RWPE1 (cell line): Measurements from ENCODE around the gene CBX2.

Experiments used
- CTCF ChIA-PET: fragments of 350-600 bp; sonication (Branson Sonifier 250); formaldehyde crosslinking; extraction: SDS; loops from one replicate; lab custom pipeline; 2021; lab: Yijun Ruan, JAX
- POLR2A ChIA-PET: fragments of 400-600 bp; formaldehyde crosslinking; extraction: SDS; loops from one replicate; lab custom pipeline; 2020; ENCODE audit warnings: antibody characterized with exemption; ENCODE audit not compliant: low non-redundant PET; lab: Yijun Ruan, JAX
- DNase-seq: peaks from one replicate; pipeline ENCODE4 v3.0.0; 2012; ENCODE audit warnings: low spot score
- H3K27ac ChIP-seq: fragments of 450-650 bp; 2 replicates; pipeline ENCODE4 v1.5.1; 2017
- TF ChIP-seq, protein P1 (sequence below): fragments of 450-650 bp; conservative IDR thresholded peaks from 2 replicates; pipeline ENCODE4 v1.5.1; 2017; ENCODE audit warnings: low read depth, mild to moderate bottlenecking

Gene CBX2

DNA sequence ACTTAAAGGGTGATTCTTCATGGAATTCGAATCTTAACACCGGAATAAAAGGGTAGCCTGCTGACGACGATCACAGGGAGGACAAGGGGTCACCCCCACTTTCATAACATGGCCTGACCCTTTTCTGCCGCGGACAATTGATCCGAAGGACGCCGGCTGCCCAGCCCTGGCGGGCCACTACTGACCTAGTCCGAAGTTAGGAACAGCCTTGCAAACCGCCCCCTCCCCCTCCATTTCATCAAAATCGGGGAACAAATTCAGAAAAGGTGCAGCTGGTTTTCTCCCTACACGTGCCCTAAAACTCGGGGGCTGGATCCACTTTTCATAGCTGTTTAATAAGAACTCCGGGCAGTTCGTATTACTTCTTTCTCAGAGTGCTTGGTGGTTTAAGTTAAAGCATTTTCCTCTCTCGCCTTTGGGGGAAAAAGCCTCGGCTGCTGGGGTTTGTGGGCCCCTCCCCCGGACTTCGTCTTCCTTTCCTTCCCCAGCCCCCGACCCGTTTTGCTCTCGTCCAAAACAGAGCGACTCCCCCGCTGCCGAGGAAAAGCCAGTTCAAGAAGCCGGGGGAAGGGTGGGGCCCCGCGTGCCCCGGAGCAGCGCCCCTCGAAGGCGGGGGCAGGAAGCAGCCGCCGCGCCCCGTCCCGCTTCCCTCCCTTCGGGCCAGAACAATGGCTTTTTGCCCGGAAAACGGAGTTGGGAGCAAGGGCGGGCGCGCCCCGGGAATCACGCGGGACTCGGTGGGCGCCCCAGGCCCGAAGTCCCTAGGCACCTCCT is 641 bp upstream of the CBX2 start:
- ChIA-PET CTCF (interaction anchor here (0.5 to 1.5 kb wide), 10 partner anchors 13 to 831 kb away, joined by 3 to 5 read pairs (median 3); no protein-coding TSS in a partner anchor), POLR2A (no interaction called here)
- peak overlapping the region; percentile 63 for H3K27ac ChIP-seq
- TF ChIP-seq, protein P1, sequence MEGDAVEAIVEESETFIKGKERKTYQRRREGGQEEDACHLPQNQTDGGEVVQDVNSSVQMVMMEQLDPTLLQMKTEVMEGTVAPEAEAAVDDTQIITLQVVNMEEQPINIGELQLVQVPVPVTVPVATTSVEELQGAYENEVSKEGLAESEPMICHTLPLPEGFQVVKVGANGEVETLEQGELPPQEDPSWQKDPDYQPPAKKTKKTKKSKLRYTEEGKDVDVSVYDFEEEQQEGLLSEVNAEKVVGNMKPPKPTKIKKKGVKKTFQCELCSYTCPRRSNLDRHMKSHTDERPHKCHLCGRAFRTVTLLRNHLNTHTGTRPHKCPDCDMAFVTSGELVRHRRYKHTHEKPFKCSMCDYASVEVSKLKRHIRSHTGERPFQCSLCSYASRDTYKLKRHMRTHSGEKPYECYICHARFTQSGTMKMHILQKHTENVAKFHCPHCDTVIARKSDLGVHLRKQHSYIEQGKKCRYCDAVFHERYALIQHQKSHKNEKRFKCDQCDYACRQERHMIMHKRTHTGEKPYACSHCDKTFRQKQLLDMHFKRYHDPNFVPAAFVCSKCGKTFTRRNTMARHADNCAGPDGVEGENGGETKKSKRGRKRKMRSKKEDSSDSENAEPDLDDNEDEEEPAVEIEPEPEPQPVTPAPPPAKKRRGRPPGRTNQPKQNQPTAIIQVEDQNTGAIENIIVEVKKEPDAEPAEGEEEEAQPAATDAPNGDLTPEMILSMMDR, result peak; percentile 63
- peak; percentile 52 for DNase-seq

DNA sequence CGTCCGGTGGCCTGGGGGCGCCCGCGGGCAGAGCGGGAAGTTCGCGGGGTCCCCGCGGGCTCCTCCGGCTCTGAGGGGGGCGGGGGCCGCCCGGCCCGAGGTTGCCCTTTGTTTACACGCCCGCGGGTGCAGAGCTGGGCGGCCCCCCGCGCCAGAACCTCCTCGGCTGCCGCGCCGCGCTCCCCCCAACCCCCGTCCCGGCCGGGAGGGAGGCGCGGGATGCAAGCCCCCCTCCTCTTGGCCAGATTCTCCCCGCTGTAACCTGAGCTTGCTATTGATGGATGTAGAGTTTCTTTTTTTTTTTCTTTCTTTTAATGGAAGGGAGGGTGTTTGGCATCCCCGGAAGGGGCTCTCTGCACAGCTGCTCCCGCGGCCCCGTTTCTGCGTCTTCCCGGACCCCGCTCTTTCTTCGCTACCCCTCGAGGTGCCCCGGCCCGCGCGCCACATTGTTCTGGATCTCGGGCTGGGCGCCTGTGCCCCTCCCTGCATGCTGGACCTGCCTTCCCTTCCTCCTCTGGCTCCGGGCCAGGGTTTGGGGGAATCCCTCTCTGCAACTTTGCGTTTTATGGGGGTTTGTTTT is 646 bp downstream of the CBX2 start:
- DNase-seq, result no peak
- TF ChIP-seq, protein P1, result no peak
- H3K27ac ChIP-seq, result peak overlapping the region; percentile 63
- ChIA-PET POLR2A (interaction anchor here (0.6 kb wide), 1 partner anchor 1125 kb away, joined by 3 read pairs; no protein-coding TSS in a partner anchor), CTCF (interaction anchor here (0.6 to 1.3 kb wide), 5 partner anchors 10 to 1050 kb away, joined by 3 to 7 read pairs (median 3); no protein-coding TSS in a partner anchor)

DNA sequence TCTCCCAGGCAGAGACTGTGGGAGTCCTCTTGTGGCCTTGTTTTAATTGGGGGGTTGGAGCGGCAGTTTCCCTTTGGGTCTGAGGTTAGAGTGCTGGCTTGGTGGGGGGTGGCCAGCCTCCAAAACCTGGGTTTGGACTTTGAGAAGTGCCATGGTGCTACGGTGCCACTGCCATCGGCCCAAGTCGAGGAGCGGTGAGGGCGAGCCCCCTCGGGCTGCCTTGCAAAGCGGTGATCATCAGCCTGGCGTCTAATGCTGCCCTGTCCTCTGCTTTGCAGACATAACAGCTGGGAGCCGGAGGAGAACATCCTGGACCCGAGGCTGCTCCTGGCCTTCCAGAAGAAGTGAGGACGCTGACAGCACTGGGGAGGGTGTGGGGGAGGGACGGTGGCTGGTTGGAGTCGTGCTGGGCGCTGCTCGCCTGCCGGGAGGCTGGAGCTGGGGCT is 1.2 kb downstream of the CBX2 start:
- peak overlapping the region; percentile 63; the same call in 1 of the 2 replicates for H3K27ac ChIP-seq
- TF ChIP-seq, protein P1, result no peak
- POLR2A ChIA-PET, result interaction anchor here (0.6 kb wide), 1 partner anchor 1126 kb away, joined by 3 read pairs; no protein-coding TSS in a partner anchor
- CTCF ChIA-PET, result interaction anchor here (0.6 to 1.3 kb wide), 3 partner anchors 10 to 1049 kb away, joined by 3 to 6 read pairs (median 3); no protein-coding TSS in a partner anchor
- no peak for DNase-seq

DNA sequence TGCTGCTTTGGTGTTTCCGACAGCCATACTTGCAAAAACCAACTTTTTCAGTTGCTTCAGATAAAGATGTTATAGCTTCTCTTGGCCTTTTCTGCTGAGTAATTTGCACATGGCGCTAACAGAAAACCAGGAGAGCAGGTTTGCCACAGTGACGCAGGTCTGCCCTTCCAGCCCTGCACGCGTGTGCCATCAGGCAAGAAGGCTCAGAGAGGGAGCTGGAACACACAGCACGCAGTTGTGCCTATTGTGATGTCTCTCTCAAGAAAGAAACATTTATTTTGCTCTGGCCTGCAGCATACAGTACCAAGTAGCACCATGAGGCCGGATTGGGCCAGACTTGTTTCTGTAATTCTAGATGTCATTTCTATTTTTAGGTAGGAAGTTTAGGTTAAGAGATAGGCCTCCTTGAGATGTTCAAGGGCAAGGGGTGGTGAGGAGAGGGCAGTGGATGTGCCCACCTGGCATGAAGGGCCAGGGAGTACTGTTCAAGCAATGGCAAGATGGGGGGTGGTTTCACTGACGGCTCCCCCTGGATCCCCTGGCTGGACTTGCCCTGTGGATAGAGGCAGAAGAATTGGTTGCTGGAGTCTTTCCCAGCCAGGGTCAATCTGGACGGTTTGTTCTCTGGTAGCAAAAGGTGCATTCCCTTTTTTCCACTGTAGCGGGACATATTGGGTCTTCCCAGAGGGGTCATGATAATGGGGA is 1.9 kb downstream of the CBX2 start:
- POLR2A ChIA-PET, result no interaction called here

DNA sequence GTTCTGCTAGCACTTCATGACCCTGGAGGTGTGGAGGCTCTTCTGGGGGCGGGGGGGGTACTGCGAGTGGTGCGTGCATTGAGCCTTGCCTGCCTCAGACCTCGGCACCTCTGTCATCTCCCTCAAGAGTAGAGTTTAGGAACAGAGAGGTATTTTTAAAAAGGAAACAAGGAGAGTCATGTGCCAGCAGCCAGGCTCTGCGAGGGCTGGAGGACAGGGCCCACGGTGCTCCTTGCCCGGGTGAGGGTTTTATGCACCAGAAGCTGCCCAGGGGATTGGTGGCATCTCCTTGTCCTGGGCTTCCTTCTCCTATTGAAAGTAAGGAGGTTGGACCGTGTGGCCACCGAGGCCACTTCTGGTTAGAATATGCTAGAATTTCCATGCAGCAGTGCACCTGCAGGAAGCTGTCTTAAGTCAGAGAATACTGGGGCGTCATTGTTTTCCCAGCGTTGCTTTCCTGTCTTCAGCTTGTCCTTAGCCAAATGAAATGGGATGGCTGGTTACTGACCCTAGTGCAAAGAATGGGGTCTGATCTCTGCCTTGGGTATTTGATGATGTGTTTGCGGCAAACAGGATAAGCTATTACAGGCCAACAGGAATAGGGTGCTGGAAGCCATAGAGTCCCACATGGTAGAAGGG is 3.2 kb downstream of the CBX2 start:
- H3K27ac ChIP-seq, result no peak overlapping the region
- ChIA-PET CTCF (interaction anchor here (0.7 kb wide), 1 partner anchor 135 kb away, joined by 4 read pairs; no protein-coding TSS in a partner anchor), POLR2A (no interaction called here)
- no peak for DNase-seq
- TF ChIP-seq, protein P1, result no peak

More for the DNA sequence above, 1.9 kb downstream of the CBX2 start:
- H3K27ac ChIP-seq, result peak overlapping the region; percentile 9; the same call in 1 of the 2 replicates
- TF ChIP-seq, protein P1, result no peak
- no peak for DNase-seq
- CTCF ChIA-PET, result interaction anchor here (1.1 kb wide), 1 partner anchor 38 kb away, joined by 6 read pairs; no protein-coding TSS in a partner anchor
